GM12878 (cell line): Measurements from ENCODE around the gene TNFAIP8L2. TPM values are rescaled to one million over a fixed set of nuclear protein-coding genes. Genes with fewer than 3 reads are reported as not detected.
A peak's percentile ranks its signal among the peaks of the same experiment; 100 is the strongest.

Experiments
- ATAC-seq: fragments of 200-7000 bp; cut with Tn5 transposase; 3 replicates; pipeline ENCODE4 v1.9.1; 2020; ENCODE audit warnings: mild to moderate bottlenecking, moderate library complexity
- BruUV-seq: library from RNA; stranded (reverse); fragments of 400-500 nt; replicated peaks from 2 replicates; lab custom pipeline; 2021; lab: Mats Ljungman, UMichigan
- CTCF ChIA-PET: fragments of 300-600 bp; sonication (Branson Sonifier 250); formaldehyde crosslinking; extraction: SDS; loops from one replicate; lab custom pipeline; 2021; ENCODE audit warnings: inconsistent platforms; lab: Yijun Ruan, JAX
- POLR2A ChIA-PET: fragments of 350-600 bp; formaldehyde crosslinking; extraction: SDS; loops from one replicate; lab custom pipeline; 2021; ENCODE audit warnings: inconsistent platforms; lab: Charles Lee
- RAD21 ChIA-PET: fragments of 300-600 bp; sonication (Branson Sonifier 250); formaldehyde crosslinking; loops from one replicate; lab custom pipeline; 2023; ENCODE audit warnings: antibody characterized with exemption; ENCODE audit not compliant: unreplicated experiment; lab: Charles Lee
- SMC1A ChIA-PET: fragments of 300-600 bp; sonication (Branson Sonifier 250); formaldehyde crosslinking; loops from one replicate; lab custom pipeline; 2023; ENCODE audit not compliant: unreplicated experiment, uncharacterized antibody; lab: Charles Lee
- DNase-seq: peaks from one replicate; pipeline ENCODE4 v3.0.0-alpha.2; 2011; ENCODE audit warnings: low read depth, low spot score
- FAIRE-seq: peaks from 3 replicates; lab custom pipeline; 2011; peaks lifted over from hg19 to GRCh38; lab: Jason Lieb, UNC
- H2AFZ ChIP-seq: 2 replicates; pipeline ENCODE4 v1.6.0; 2011; ENCODE audit warnings: low read depth, low read length, control low read depth; ENCODE audit not compliant: control insufficient read depth
- H3K27ac ChIP-seq: 2 replicates; pipeline ENCODE4 v1.5.1; 2011; ENCODE audit warnings: control low read depth; ENCODE audit not compliant: control insufficient read depth, insufficient read depth
- H3K27me3 ChIP-seq, 2 experiments: replicated peaks in 1 of 2; 2 replicates each; pipeline versions ENCODE4 v1.6.0 to v1.6.1; 2011; ENCODE audit warnings: low read length in 1 of 2; ENCODE audit not compliant: control insufficient read depth in 2 of 2, insufficient read depth in 2 of 2
- H3K36me3 ChIP-seq, 2 experiments: 2 replicates each; pipeline ENCODE4 v1.5.1; 2011; ENCODE audit warnings: low read length in 1 of 2; ENCODE audit not compliant: control insufficient read depth in 2 of 2, insufficient read depth in 2 of 2
- H3K4me1 ChIP-seq: 2 replicates; pipeline ENCODE4 v1.6.1; 2011; ENCODE audit warnings: mild to moderate bottlenecking, low read length, moderate library complexity, mixed read lengths; ENCODE audit not compliant: control insufficient read depth, insufficient read depth
- H3K4me2 ChIP-seq: 2 replicates; pipeline ENCODE4 v1.6.0; 2011; ENCODE audit warnings: control low read depth; ENCODE audit not compliant: control insufficient read depth, insufficient read depth
- H3K4me3 ChIP-seq: fragments of 200-600 bp; sonication (generic); 2 replicates; pipeline ENCODE4 v1.5.1; 2016
- H3K79me2 ChIP-seq: 2 replicates; pipeline ENCODE4 v1.6.0; 2011; ENCODE audit warnings: low read length; ENCODE audit not compliant: control insufficient read depth, insufficient read depth
- H3K9ac ChIP-seq: 2 replicates; pipeline ENCODE4 v1.8.0; 2011; ENCODE audit warnings: low read length, control low read depth, mixed read lengths; ENCODE audit not compliant: control insufficient read depth, insufficient read depth
- H3K9me3 ChIP-seq: replicated peaks from 3 replicates; pipeline ENCODE4 v1.5.1; 2011; ENCODE audit warnings: mild to moderate bottlenecking, low read length; ENCODE audit not compliant: control insufficient read depth, insufficient read depth
- H4K20me1 ChIP-seq: 2 replicates; pipeline ENCODE4 v1.6.0; 2011; ENCODE audit not compliant: control insufficient read depth, insufficient read depth
- ASH2L ChIP-seq: fragments of 300-600, 200-600 bp; sonication (generic); IDR thresholded peaks from 2 replicates; pipeline ENCODE4 v1.6.1; 2017; ENCODE audit warnings: low read depth, mild to moderate bottlenecking, borderline replicate concordance
- BMI1 ChIP-seq: fragments of 450-650 bp; IDR thresholded peaks from 2 replicates; pipeline ENCODE4 v1.6.1; 2016; ENCODE audit warnings: mild to moderate bottlenecking, moderate library complexity, borderline replicate concordance
- CBFB ChIP-seq: IDR thresholded peaks from 2 replicates; pipeline ENCODE4 v1.6.1; 2016; ENCODE audit warnings: antibody characterized with exemption, low read depth
- ETV6 ChIP-seq, 2 experiments: fragments of 450-650 bp in 1 of 2; IDR thresholded peaks in 1 of 2; conservative IDR thresholded peaks in 1 of 2; 2 replicates each; pipeline ENCODE4 v1.6.1; 2014; ENCODE audit warnings: antibody characterized with exemption in 1 of 2, borderline replicate concordance in 1 of 2, low read depth in 1 of 2, mild to moderate bottlenecking in 1 of 2, moderate library complexity in 1 of 2
- MLLT1 ChIP-seq: fragments of 450-650 bp; IDR thresholded peaks from 2 replicates; pipeline ENCODE4 v1.6.1; 2016; ENCODE audit warnings: mild to moderate bottlenecking
- NBN ChIP-seq: fragments of 450-650 bp; IDR thresholded peaks from 2 replicates; pipeline ENCODE4 v1.6.1; 2016
- NFIC ChIP-seq: IDR thresholded peaks from 2 replicates; pipeline ENCODE4 v1.6.1; 2012; ENCODE audit warnings: low read depth, mild to moderate bottlenecking, inconsistent platforms, low read length, moderate library complexity
- NFYA ChIP-seq: IDR thresholded peaks from 2 replicates; pipeline ENCODE4 v1.6.1; 2011; ENCODE audit warnings: low read depth, mild to moderate bottlenecking, low read length, improper control_type of control experiment, borderline replicate concordance
- POLR2AphosphoS5 ChIP-seq: IDR thresholded peaks from 2 replicates; pipeline ENCODE4 v1.6.1; 2011; ENCODE audit warnings: mild to moderate bottlenecking, low read length, inconsistent platforms
- POU2F2 ChIP-seq: IDR thresholded peaks from 3 replicates; pipeline ENCODE4 v1.6.1; 2011; ENCODE audit warnings: low read depth, mild to moderate bottlenecking, low read length, borderline replicate concordance
- SPI1 ChIP-seq: IDR thresholded peaks from 2 replicates; pipeline ENCODE4 v1.6.1; 2011; ENCODE audit warnings: low read depth, mild to moderate bottlenecking, low read length, moderate library complexity, borderline replicate concordance; ENCODE audit not compliant: insufficient read depth
- YBX1 ChIP-seq: fragments of 450-650 bp; IDR thresholded peaks from 2 replicates; pipeline ENCODE4 v1.6.1; 2016; ENCODE audit warnings: antibody characterized with exemption
- ZNF384 ChIP-seq: IDR thresholded peaks from 2 replicates; pipeline ENCODE4 v1.6.1; 2012; ENCODE audit warnings: low read depth, mild to moderate bottlenecking, low read length, improper control_type of control experiment, borderline replicate concordance
- WGBS: methylation state at CpG from one replicate; pipeline ENCODE4 v1.1.6; 2016; ENCODE audit warnings: low lambda C conversion rate; ENCODE audit not compliant: insufficient replicate concordance, insufficient coverage; ENCODE audit errors: missing lambda C conversion rate; 5-methylcytosine and 5-hydroxymethylcytosine counted together
- in situ Hi-C: fragments of 300-500 bp; cut with MboI; formaldehyde crosslinking; loops from 9 replicates; pipeline ENCODE4 v1.14.3; 2018; ENCODE audit warnings: mixed read lengths
- intact Hi-C: fragments of 100-400 bp; cut with micrococcal nuclease; formaldehyde crosslinking; loops from one replicate; pipeline ENCODE4 v1.14.2; 2022; ENCODE audit not compliant: unreplicated experiment
- polyA plus RNA-seq, 11 experiments: library from polyadenylated mRNA; depleted of rRNA in 4 of 11; unstranded in 6 of 11; stranded (reverse) in 5 of 11; fragments of >200 nt; fragmentation: Nextera tagmentation in 4 of 11; fragmentation: Illumina TruSeq in 1 of 11; extraction: Ambion mirVana in 4 of 11; extraction: Trizol in 1 of 11; gene quantifications; 1 replicate in 1 of 11; 2 replicates in 10 of 11; pipeline versions ENCODE4 v1.2.1 to v1.2.3, GENCODE V29; 2011 to 2016; ENCODE audit warnings: inconsistent platforms in 2 of 11, missing spikeins in 2 of 11, low read depth in 1 of 11
- total RNA-seq, 4 experiments: library from RNA; depleted of rRNA in 3 of 4; stranded (reverse); fragments of >200 nt in 3 of 4; fragmentation: Illumina TruSeq in 1 of 4; extraction: Trizol in 1 of 4; gene quantifications; 2 replicates each; pipeline versions ENCODE4 v1.2.1 to v1.2.3, GENCODE V29; 2013 to 2021
- TF ChIP-seq, protein P1 (sequence below): fragments of 450-650 bp; IDR thresholded peaks from 2 replicates; pipeline ENCODE4 v1.6.1; 2017; ENCODE audit warnings: mild to moderate bottlenecking, moderate library complexity
- TF ChIP-seq, protein P2 (sequence below): IDR thresholded peaks from 2 replicates; pipeline ENCODE4 v1.6.1; 2011; ENCODE audit warnings: borderline replicate concordance, low read depth, mild to moderate bottlenecking, moderate library complexity, mixed read lengths, low read length; ENCODE audit not compliant: insufficient read depth; ENCODE audit errors: extremely low read length

Gene TNFAIP8L2
- total and polyA plus RNA-seq, 10 of the 15 experiments (the other 5 are each of a cell fraction or from before 2014, with no cell fraction given) = 5.4 to 26.3 (median 14.2) TPM

- TF ChIP-seq MLLT1 (0 out of 2 replicates have a peak, but pooled peaks have one; percentile 42), POU2F2 (0 out of 3 replicates have a peak, but pooled peaks have one; percentile 10), NBN (peak; percentile 53; the same call in 1 of the 2 replicates)
- TF ChIP-seq, protein P1, sequence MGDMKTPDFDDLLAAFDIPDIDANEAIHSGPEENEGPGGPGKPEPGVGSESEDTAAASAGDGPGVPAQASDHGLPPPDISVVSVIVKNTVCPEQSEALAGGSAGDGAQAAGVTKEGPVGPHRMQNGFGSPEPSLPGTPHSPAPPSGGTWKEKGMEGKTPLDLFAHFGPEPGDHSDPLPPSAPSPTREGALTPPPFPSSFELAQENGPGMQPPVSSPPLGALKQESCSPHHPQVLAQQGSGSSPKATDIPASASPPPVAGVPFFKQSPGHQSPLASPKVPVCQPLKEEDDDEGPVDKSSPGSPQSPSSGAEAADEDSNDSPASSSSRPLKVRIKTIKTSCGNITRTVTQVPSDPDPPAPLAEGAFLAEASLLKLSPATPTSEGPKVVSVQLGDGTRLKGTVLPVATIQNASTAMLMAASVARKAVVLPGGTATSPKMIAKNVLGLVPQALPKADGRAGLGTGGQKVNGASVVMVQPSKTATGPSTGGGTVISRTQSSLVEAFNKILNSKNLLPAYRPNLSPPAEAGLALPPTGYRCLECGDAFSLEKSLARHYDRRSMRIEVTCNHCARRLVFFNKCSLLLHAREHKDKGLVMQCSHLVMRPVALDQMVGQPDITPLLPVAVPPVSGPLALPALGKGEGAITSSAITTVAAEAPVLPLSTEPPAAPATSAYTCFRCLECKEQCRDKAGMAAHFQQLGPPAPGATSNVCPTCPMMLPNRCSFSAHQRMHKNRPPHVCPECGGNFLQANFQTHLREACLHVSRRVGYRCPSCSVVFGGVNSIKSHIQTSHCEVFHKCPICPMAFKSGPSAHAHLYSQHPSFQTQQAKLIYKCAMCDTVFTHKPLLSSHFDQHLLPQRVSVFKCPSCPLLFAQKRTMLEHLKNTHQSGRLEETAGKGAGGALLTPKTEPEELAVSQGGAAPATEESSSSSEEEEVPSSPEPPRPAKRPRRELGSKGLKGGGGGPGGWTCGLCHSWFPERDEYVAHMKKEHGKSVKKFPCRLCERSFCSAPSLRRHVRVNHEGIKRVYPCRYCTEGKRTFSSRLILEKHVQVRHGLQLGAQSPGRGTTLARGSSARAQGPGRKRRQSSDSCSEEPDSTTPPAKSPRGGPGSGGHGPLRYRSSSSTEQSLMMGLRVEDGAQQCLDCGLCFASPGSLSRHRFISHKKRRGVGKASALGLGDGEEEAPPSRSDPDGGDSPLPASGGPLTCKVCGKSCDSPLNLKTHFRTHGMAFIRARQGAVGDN = peak; percentile 63
- TF ChIP-seq, all 136 proteins: peak for 18
Measured at GRCh38 chr1:151157067-151157531, 650 bp downstream of the TNFAIP8L2 start (continued).

DNA sequence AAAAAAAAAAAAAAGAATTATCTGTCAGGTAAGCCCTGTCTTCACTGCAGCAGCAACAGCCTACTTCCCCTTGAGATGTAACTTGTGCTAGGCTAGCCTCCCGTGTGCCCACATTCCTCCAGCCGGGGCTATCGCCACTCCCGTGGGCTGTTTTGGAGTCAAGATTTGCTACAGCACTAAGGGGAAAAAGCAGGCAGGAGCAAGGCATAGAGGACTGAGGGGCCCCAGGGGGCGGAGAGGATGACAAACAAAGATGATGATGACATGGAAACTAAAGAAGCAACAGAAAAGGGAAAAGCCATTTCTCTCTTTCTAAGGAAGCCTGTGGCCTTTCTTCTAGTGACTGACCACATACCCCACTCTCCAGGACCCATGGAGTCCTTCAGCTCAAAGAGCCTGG is 1.9 kb downstream of the TNFAIP8L2 start:
- WGBS = 82% methylated on average over 5 of the region's 5 CpGs
- CTCF ChIA-PET = interaction anchor here (0.7 to 8.4 kb wide), 6 partner anchors 29 to 133 kb away, joined by 3 to 353 read pairs (median 15); partner anchors contain the start of gene MLLT11
- intact Hi-C loops = no loop called here
- Histone ChIP-seq H3K4me2 (peak overlapping the region; percentile 81), H3K9ac (no peak overlapping the region), H2AFZ (no peak overlapping the region), H3K79me2 (peaks cover 20% of the 10 kb centered on the region), H3K4me1 (peaks cover 30% of the 10 kb centered on the region), H3K9me3 (no peaks in the 10 kb centered on the region), H3K27ac (peak overlapping the region; percentile 81), H4K20me1 (no peaks in the 10 kb centered on the region), H3K27me3 (no peaks in the 10 kb centered on the region), H3K4me3 (no peak overlapping the region), H3K36me3 (peaks cover 5 to 6% of the 10 kb centered on the region in 2 experiments)
- no TSS peak for BruUV-seq
- no peak for ATAC-seq
- in situ Hi-C loops = loop anchor here (5.0 kb wide), 2 partner anchors 61 to 136 kb away; no protein-coding TSS in a partner anchor
- SMC1A ChIA-PET = interaction anchor here (1.3 to 11.1 kb wide), 4 partner anchors 9 to 133 kb away, joined by 4 to 282 read pairs (median 14); no protein-coding TSS in a partner anchor
- POLR2A ChIA-PET = interaction anchor here (2.3 kb wide), 1 partner anchor 8 kb away, joined by 19 read pairs; the partner anchor contains the start of genes LYSMD1 and SCNM1
- FAIRE-seq = no peak
- no peak for DNase-seq
- RAD21 ChIA-PET = interaction anchor here (1.0 to 8.7 kb wide), 5 partner anchors 31 to 100 kb away, joined by 3 to 198 read pairs (median 19); partner anchors contain the start of genes PSMD4 and VPS72
- TF ChIP-seq NFIC (no peak), NFYA (no peak), ZNF384 (no peak), CBFB (no peak), ETV6 (conservative IDR thresholded peaks at IDR 0.05 in 1 of 2, IDR thresholded peaks at IDR 0.05 in 1 of 2; ENCODE audit: borderline replicate concordance in 1 of 2, low read depth in 1 of 2) (no peak), YBX1 (no peak), BMI1 (no peak), POU2F2 (no peak), POLR2AphosphoS5 (no peak), SPI1 (no peak), ASH2L (no peak)
- TF ChIP-seq, protein P2, sequence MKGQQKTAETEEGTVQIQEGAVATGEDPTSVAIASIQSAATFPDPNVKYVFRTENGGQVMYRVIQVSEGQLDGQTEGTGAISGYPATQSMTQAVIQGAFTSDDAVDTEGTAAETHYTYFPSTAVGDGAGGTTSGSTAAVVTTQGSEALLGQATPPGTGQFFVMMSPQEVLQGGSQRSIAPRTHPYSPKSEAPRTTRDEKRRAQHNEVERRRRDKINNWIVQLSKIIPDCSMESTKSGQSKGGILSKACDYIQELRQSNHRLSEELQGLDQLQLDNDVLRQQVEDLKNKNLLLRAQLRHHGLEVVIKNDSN = no peak
